ENCODE measurements around the gene ZBTB40.

ZBTB40 gene

DNA sequence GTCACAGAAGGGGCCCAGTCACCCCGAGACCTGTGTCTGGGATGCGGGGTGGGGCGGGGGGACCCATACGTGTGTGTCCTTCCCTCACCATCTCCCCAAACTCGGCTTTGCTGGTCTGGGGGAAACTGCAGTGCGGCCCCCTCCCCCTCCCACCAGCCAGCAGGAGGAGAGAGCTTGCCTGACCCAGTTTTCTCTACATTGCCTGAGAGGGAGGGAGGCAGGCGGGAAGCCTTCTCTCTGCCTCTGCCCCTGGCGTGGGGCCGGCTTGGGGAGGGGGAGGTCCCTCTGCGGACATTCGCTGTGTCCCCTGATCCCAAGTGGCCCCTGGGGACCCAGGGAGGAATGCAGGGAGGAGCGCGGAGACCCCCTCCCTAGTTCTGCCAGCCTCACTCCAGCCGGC, 115.5 kb downstream of the ZBTB40 start:
- H3K27me3 ChIP-seq (ENCODE audit: insufficient read depth, low read length, poor library complexity, severe bottlenecking), result no peaks in the 10 kb centered on the region
- H3K9ac ChIP-seq (ENCODE audit: low read depth, low read length, poor library complexity, severe bottlenecking), result no peak overlapping the region
- H3F3A ChIP-seq (ENCODE audit: low read depth), result no peaks in the 10 kb centered on the region
- no peak overlapping the region for H3K4me2 ChIP-seq (ENCODE audit: low read depth, low read length, poor library complexity, severe bottlenecking)
- H4K20me1 ChIP-seq (ENCODE audit: insufficient read depth, low read length, poor library complexity, severe bottlenecking), result no peaks in the 10 kb centered on the region
- TF ChIP-seq, protein P1, sequence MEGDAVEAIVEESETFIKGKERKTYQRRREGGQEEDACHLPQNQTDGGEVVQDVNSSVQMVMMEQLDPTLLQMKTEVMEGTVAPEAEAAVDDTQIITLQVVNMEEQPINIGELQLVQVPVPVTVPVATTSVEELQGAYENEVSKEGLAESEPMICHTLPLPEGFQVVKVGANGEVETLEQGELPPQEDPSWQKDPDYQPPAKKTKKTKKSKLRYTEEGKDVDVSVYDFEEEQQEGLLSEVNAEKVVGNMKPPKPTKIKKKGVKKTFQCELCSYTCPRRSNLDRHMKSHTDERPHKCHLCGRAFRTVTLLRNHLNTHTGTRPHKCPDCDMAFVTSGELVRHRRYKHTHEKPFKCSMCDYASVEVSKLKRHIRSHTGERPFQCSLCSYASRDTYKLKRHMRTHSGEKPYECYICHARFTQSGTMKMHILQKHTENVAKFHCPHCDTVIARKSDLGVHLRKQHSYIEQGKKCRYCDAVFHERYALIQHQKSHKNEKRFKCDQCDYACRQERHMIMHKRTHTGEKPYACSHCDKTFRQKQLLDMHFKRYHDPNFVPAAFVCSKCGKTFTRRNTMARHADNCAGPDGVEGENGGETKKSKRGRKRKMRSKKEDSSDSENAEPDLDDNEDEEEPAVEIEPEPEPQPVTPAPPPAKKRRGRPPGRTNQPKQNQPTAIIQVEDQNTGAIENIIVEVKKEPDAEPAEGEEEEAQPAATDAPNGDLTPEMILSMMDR (conservative IDR thresholded peaks at IDR 0.05; ENCODE audit: low read length), result no peak
- TF ChIP-seq EZH2phosphoT487 (IDR thresholded peaks at IDR 0.05; ENCODE audit: borderline replicate concordance), result no peak
- no peaks in the 10 kb centered on the region for H3K9me3 ChIP-seq (ENCODE audit: insufficient read depth, low read depth, low read length)
- H3K36me3 ChIP-seq (ENCODE audit: insufficient read depth, low read length), result no peaks in the 10 kb centered on the region
- no peak overlapping the region for H3K4me3 ChIP-seq (ENCODE audit: low read length, poor library complexity, severe bottlenecking)
- H3K9me2 ChIP-seq (replicated peaks; ENCODE audit: low read depth, low read length), result no peaks in the 10 kb centered on the region
- H2AFZ ChIP-seq (ENCODE audit: low read length), result no peak overlapping the region
- H3K79me2 ChIP-seq (ENCODE audit: insufficient read depth, low read length), result no peaks in the 10 kb centered on the region
- no peaks in the 10 kb centered on the region for H3K4me1 ChIP-seq (ENCODE audit: insufficient read depth, low read length, poor library complexity, severe bottlenecking)

DNA sequence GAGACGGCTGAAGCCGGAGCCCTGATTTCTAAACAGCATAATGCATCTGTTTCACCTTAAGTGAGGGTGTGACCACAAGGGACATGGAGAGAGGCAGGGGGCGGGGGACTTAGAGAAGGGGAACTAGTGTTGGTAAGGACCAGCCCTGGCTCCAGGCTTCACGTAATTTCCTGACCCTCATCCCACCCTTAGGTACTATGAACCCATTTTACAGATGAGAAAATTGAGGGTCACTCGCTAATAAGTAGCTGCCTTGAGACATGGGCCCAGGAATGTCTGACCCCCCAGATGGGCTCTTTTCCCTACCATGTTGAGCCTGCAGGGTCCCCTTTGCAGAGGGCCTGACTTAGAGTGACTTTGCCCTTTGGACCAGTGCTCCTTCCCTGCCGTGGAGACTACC, 116.3 kb downstream of the ZBTB40 start:
- TF ChIP-seq, protein P1 (conservative IDR thresholded peaks at IDR 0.05; ENCODE audit: low read length), result no peak
- no peak for TF ChIP-seq EZH2phosphoT487 (IDR thresholded peaks at IDR 0.05; ENCODE audit: borderline replicate concordance)
- H3K9me3 ChIP-seq (ENCODE audit: insufficient read depth, low read depth, low read length), result no peaks in the 10 kb centered on the region
- no peaks in the 10 kb centered on the region for H3K27me3 ChIP-seq (ENCODE audit: insufficient read depth, low read length, poor library complexity, severe bottlenecking)
- H3K79me2 ChIP-seq (ENCODE audit: insufficient read depth, low read length), result no peaks in the 10 kb centered on the region
- no peaks in the 10 kb centered on the region for H3K4me1 ChIP-seq (ENCODE audit: insufficient read depth, low read length, poor library complexity, severe bottlenecking)
- no peaks in the 10 kb centered on the region for H3K36me3 ChIP-seq (ENCODE audit: insufficient read depth, low read length)
- H4K20me1 ChIP-seq (ENCODE audit: insufficient read depth, low read length, poor library complexity, severe bottlenecking), result no peaks in the 10 kb centered on the region
- no peak overlapping the region for H3K4me3 ChIP-seq (ENCODE audit: low read length, poor library complexity, severe bottlenecking)
- no peak overlapping the region for H2AFZ ChIP-seq (ENCODE audit: low read length)
- no peak overlapping the region for H3K9ac ChIP-seq (ENCODE audit: low read depth, low read length, poor library complexity, severe bottlenecking)
- no peaks in the 10 kb centered on the region for H3F3A ChIP-seq (ENCODE audit: low read depth)
- H3K4me2 ChIP-seq (ENCODE audit: low read depth, low read length, poor library complexity, severe bottlenecking), result no peak overlapping the region
- H3K9me2 ChIP-seq (replicated peaks; ENCODE audit: low read depth, low read length), result no peaks in the 10 kb centered on the region

DNA sequence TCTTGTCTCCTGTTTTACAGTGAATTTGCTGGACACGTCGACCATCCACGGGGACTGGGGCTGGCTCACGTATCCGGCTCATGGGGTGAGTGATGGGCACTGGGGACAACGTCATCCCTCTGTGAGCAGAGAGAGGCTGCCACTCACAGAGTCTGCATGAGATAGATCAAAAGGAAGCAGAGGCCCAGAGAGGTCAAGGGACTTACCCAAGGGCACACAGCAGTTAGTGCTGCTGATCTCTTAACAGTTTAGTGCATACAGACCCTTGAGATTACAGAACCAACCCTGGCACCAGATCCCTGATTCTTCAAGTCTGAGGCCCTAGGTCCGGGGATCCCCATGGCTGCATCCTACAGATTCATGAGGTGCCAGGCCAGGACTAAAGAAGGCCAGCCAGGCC, 117.6 kb downstream of the ZBTB40 start:
- Histone ChIP-seq H3K9me2 (replicated peaks; ENCODE audit: low read depth, low read length) (no peaks in the 10 kb centered on the region), H3K36me3 (ENCODE audit: insufficient read depth, low read length) (no peaks in the 10 kb centered on the region), H3K27me3 (ENCODE audit: insufficient read depth, low read length, poor library complexity, severe bottlenecking) (no peaks in the 10 kb centered on the region), H3K79me2 (ENCODE audit: insufficient read depth, low read length) (no peaks in the 10 kb centered on the region), H3K9me3 (ENCODE audit: insufficient read depth, low read depth, low read length) (no peaks in the 10 kb centered on the region), H3F3A (ENCODE audit: low read depth) (no peaks in the 10 kb centered on the region), H3K4me3 (ENCODE audit: low read length, poor library complexity, severe bottlenecking) (no peak overlapping the region), H4K20me1 (ENCODE audit: insufficient read depth, low read length, poor library complexity, severe bottlenecking) (no peaks in the 10 kb centered on the region), H2AFZ (ENCODE audit: low read length) (no peak overlapping the region), H3K4me2 (ENCODE audit: low read depth, low read length, poor library complexity, severe bottlenecking) (no peak overlapping the region), H3K4me1 (ENCODE audit: insufficient read depth, low read length, poor library complexity, severe bottlenecking) (no peaks in the 10 kb centered on the region), H3K9ac (ENCODE audit: low read depth, low read length, poor library complexity, severe bottlenecking) (no peak overlapping the region)
- TF ChIP-seq, protein P1 (conservative IDR thresholded peaks at IDR 0.05; ENCODE audit: low read length), result no peak
- TF ChIP-seq EZH2phosphoT487 (IDR thresholded peaks at IDR 0.05; ENCODE audit: borderline replicate concordance), result no peak
